ENCODE results near the gene HOXD13. TPM values are rescaled to one million over a fixed set of nuclear protein-coding genes. Genes with fewer than 3 reads are reported as not detected.

The HOXD13 gene
- total and polyA plus RNA-seq, 2 of the 8 experiments (the other 6 are each of a cell fraction or from before 2014, with no cell fraction given) = not detected

- H3K79me2 ChIP-seq (ENCODE audit: control insufficient read depth in 1 of 2, insufficient read depth in 2 of 2, low read length in 2 of 2) = no peaks in the 10 kb centered on the region
- no peak overlapping the region for H3K27ac ChIP-seq (ENCODE audit: low read depth, low read length)
- WGBS, 2 experiments (ENCODE audit: extremely low coverage in 1 of 2, insufficient coverage in 1 of 2, insufficient read length in 1 of 2, insufficient replicate concordance in 2 of 2, low coverage in 1 of 2, low lambda C conversion rate in 2 of 2, missing lambda C conversion rate in 1 of 2) = 9% methylated on average over 31 of the region's 31 CpGs; no CpG with 5 or more reads in 1 of the 2 experiments
- no peak overlapping the region for H4K91ac ChIP-seq (replicated peaks; ENCODE audit: insufficient read length, low read length)
- no peak overlapping the region for H2AK5ac ChIP-seq (ENCODE audit: low read depth, low read length)
- no peak overlapping the region for H2BK20ac ChIP-seq (ENCODE audit: low read length)
- ChIA-PET POLR2A (ENCODE audit: partially characterized antibody) (no interaction called here), CTCF (ENCODE audit: partially characterized antibody) (interaction anchor here (0.6 to 2.5 kb wide), 5 partner anchors 8 to 84 kb away, joined by 3 to 12 read pairs (median 3); no protein-coding TSS in a partner anchor)
- 0 out of 2 replicates have a peak overlapping the region, but pooled peaks have one; percentile 4 for H2BK15ac ChIP-seq (ENCODE audit: low read length)
- no peak overlapping the region for H3K23ac ChIP-seq (ENCODE audit: insufficient read length)
- no peaks in the 10 kb centered on the region for H3K79me1 ChIP-seq (ENCODE audit: low read depth, low read length)
- H3K36me3 ChIP-seq (ENCODE audit: control insufficient read depth in 2 of 4, insufficient read depth in 4 of 4, low read length in 3 of 4) = peaks cover 0 to 5% (median 0%) of the 10 kb centered on the region in 4 experiments; a peak in 1 of 8 replicates
- H3K4me1 ChIP-seq (replicated peaks in 1 of 4; ENCODE audit: control insufficient read depth in 3 of 4, insufficient read depth in 4 of 4, low read length in 3 of 4) = peaks cover 0 to 17% (median 10%) of the 10 kb centered on the region in 4 experiments; a peak in 6 of 7 replicates
- H3K23me2 ChIP-seq (ENCODE audit: low read depth, low read length) = peaks cover 3% of the 10 kb centered on the region; the same call in 1 of the 2 replicates
- DNase-seq (ENCODE audit: low read depth in 1 of 2, low spot score in 2 of 2) (peak in 1 of 2 experiments; percentile 49), FAIRE-seq (no peak)
- H2BK12ac ChIP-seq (ENCODE audit: low read depth, low read length) = peak overlapping the region; percentile 62; the same call in 1 of the 2 replicates
- H3K27me3 ChIP-seq (replicated peaks in 1 of 4; ENCODE audit: control insufficient read depth in 3 of 4, extremely low read depth in 1 of 4, insufficient read depth in 3 of 4, low read length in 3 of 4) = peaks cover 90 to 99% (median 95%) of the 10 kb centered on the region in 4 experiments
- H3K4me3 ChIP-seq (ENCODE audit: extremely low read depth in 1 of 4, insufficient read depth in 2 of 4, low read depth in 3 of 4, low read length in 4 of 4) = 0 out of 8 replicates have a peak overlapping the region, but pooled peaks of 1 of the 4 experiments have one; percentile 7
- no peak overlapping the region for H3K18ac ChIP-seq (ENCODE audit: extremely low read depth, low read length)
- no peak overlapping the region for H2AFZ ChIP-seq (ENCODE audit: low read length)
- peak overlapping the region; percentile 20 to 66; a peak in 3 of 4 replicates for H3K4me2 ChIP-seq (ENCODE audit: insufficient read depth in 1 of 2, low read depth in 2 of 2, low read length in 2 of 2)
- H3K9me3 ChIP-seq (ENCODE audit: insufficient read depth in 2 of 2, low read depth in 1 of 2, low read length in 1 of 2) = no peaks in the 10 kb centered on the region; a peak in 1 of 4 replicates
- H4K8ac ChIP-seq (ENCODE audit: extremely low read depth, insufficient read depth, low read length) = no peak overlapping the region
- no peak overlapping the region for H2BK5ac ChIP-seq (ENCODE audit: low read depth, low read length)
- no peak overlapping the region for H2BK120ac ChIP-seq (replicated peaks; ENCODE audit: low read depth, low read length)
- no peak overlapping the region for H4K5ac ChIP-seq (ENCODE audit: insufficient read length, low read depth, low read length)
- no peak overlapping the region for H3K4ac ChIP-seq (replicated peaks; ENCODE audit: insufficient read length, low read depth, low read length)
- no peak overlapping the region for H3K14ac ChIP-seq (ENCODE audit: insufficient read length)
- peaks cover 19 to 35% of the 10 kb centered on the region in 2 experiments for H4K20me1 ChIP-seq (replicated peaks in 1 of 2; ENCODE audit: control insufficient read depth in 1 of 2, insufficient read depth in 2 of 2, low read length in 2 of 2)
- no peak overlapping the region for H3K56ac ChIP-seq (replicated peaks; ENCODE audit: insufficient read length, low read depth, low read length)
- H3K9ac ChIP-seq (replicated peaks in 1 of 4; ENCODE audit: extremely low read depth in 1 of 4, low read depth in 3 of 4, low read length in 3 of 4) = no peak overlapping the region
- TF ChIP-seq CREB1 (IDR thresholded peaks at IDR 0.05) (no peak), SIN3A (conservative IDR thresholded peaks at IDR 0.05 in 1 of 2, IDR thresholded peaks at IDR 0.05 in 1 of 2; ENCODE audit: low read depth in 1 of 2, low read length in 2 of 2) (0 out of 4 replicates have a peak, but pooled peaks of 1 of the 2 experiments have one; percentile 24), EZH2 (IDR thresholded peaks at IDR 0.05; ENCODE audit: low read depth, low read length, severe bottlenecking) (peak; percentile 99), NANOG (IDR thresholded peaks at IDR 0.05; ENCODE audit: insufficient read depth, low read depth, low read length, poor library complexity, severe bottlenecking) (no peak), POU5F1 (IDR thresholded peaks at IDR 0.05; ENCODE audit: low read depth, low read length) (no peak), RFX5 (IDR thresholded peaks at IDR 0.05; ENCODE audit: borderline replicate concordance, low read depth, low read length) (no peak)
Observed at GRCh38 chr2:176091329-176092258, 927 bp upstream of the HOXD13 start.

Measured in H1 (cell line).